GM12801 (cell line): ENCODE measurements around the gene POLR3GL.

ENCODE experiments used
- TF ChIP-seq, protein P1 (sequence below): IDR thresholded peaks from one replicate; pipeline ENCODE4 v1.5.1; 2011; ENCODE audit warnings: control low read depth; ENCODE audit not compliant: insufficient read length; ENCODE audit errors: extremely low read depth

The POLR3GL gene

DNA sequence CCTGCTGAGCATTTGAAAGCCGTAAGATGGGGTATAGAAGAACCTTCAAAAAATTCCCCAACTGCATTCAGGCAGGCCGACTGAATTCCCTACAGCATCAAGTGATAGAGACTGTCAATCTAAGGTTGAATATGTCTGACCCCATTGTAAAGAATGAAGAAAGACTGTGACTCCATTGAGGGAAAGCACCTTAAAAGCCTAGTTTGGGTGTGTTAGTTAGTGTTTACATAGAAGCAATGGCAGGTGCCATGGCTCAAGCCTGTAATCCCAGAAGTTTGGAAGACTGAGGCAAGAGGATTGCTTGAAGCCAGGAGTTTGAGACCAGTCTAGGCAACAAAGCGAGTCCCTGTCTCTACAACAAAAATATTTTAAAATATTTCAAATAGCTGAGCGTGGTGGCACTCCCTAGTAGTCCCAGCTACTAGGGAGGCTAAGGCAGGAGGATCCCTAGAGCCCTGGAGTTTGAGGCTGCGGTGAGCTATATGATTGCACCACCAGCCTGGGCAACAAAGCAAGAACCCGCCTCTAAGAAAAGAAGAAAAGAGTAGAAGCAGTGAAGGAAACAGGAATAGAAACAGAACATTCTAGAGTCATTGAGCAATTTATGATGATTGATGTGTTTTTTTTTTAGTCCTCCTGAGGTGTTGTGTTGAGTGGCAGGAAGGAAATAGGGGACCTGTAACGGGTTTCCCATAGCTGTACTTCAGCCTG lies 15.4 kb downstream of the POLR3GL start:
- TF ChIP-seq, protein P1, sequence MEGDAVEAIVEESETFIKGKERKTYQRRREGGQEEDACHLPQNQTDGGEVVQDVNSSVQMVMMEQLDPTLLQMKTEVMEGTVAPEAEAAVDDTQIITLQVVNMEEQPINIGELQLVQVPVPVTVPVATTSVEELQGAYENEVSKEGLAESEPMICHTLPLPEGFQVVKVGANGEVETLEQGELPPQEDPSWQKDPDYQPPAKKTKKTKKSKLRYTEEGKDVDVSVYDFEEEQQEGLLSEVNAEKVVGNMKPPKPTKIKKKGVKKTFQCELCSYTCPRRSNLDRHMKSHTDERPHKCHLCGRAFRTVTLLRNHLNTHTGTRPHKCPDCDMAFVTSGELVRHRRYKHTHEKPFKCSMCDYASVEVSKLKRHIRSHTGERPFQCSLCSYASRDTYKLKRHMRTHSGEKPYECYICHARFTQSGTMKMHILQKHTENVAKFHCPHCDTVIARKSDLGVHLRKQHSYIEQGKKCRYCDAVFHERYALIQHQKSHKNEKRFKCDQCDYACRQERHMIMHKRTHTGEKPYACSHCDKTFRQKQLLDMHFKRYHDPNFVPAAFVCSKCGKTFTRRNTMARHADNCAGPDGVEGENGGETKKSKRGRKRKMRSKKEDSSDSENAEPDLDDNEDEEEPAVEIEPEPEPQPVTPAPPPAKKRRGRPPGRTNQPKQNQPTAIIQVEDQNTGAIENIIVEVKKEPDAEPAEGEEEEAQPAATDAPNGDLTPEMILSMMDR, result no peak

DNA sequence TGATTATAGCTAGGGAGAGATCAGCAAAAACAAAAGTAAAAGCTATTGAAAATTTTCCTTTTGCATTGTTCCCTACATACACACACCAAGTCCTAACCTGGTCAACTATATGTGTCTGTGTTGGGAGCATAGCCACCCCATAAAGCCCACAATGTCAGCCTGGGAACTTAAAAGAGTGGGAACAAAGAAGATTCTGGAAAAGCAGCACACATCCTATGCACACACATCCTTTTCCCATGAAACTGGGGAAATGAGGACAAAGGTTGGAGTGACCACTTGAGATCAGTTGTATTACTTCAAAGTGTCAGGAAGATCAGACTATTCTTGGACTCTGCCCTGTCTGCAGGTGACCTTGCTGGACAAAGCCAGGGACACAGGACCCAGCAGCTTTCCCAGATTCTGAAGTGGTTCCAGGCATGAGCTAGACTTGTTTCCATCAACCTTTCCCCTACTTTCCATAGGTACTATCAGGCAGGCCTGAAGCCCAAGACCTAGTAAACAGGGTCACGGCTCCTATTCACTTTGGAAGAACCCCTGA lies 16.0 kb downstream of the POLR3GL start:
- TF ChIP-seq, protein P1, result no peak

DNA sequence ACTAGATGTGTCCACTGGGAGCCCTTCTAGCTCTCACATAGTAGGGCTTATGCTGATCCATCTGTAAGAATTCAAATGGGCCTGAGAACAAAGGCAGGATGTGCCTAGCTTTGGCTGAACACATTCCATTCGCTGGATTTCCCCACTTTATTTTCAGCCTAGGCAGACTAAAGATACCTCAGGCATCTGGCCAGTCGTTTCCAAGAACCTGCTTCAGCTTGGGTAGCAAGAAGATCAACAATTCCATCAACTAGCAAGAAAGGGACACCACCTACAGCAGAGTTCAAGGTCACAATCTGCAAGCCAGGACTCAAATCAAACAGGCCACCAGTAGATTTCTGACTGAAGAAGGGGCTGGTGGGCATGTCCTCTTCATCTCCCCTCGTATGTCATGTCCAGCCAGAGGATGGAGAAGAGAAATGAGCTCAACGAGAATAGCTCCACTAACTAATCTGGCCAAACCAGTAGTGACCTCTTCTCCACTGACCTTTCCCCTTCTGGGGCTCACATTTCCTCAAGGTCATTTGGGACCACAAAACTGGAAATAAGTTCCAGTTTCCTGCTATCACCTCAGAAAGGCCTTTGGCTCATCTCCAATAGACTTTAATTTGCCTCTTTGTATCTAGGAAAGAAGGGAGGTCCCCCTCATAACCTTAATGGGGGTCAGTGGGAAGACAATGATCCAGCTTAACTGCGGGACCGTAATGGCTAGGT lies 17.7 kb downstream of the POLR3GL start:
- TF ChIP-seq, protein P1, result no peak

DNA sequence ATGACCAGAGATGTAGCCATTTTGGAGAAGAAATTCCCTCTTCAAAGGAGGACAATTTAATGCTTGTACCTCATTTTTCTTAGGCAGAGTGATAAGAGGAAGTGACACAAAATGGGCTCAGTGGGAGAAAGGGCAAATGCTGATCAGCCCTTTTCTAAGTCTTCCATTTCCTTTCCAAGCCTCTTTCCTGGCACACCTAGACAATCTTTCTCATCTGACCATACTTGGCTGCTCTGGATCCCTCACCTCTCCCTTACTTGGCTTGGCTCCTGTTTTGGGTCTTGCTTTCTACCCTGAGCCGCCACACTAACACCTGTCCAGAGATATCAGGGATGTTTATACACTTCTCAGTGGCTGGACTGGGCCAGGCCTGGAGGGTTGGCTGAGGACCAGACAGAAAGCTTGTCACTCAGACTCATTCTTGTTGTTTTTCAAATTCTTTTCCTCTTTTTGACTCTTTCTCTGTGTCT lies 18.8 kb downstream of the POLR3GL start:
- TF ChIP-seq, protein P1, result no peak

DNA sequence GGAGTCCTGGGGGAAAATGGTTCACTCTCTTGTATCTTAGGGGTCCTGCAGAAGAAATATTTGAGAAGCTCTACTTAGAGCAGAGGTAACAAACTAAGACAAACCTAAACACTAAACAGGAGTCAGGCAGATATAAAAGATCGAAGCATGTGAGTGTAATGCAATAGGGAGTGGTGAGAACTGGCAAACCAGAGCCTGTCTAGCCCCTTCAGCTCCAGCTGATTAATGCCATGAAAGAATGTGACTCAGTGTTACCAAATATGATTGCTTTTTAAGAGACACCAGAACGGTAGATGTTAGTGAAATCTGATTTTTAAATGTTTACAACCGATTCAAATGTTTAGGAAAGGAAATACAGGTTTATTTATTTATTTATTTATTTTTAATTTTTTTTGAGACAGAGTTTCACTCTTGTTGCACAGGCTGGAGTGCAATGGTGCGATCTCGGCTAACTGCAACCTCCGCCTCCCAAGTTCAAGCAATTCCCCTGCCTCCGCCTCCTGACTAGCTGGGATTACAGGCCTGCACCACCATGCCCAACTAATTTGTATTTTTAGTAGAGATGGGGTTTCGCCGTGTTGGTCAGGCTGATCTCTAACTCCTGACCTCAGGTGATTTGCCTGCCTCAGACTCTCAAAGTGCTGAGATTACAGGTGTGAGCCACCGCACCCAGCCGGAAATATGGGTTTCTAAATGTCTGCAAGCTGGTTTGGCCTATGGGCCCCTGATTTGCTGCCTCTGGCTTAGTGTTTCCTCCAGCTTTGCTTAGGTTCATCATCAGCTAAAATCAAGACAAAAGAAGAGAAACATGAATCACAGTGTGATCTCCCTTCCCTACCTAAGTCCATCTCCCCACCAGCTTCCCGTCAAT lies 19.7 kb downstream of the POLR3GL start:
- TF ChIP-seq, protein P1, result no peak

DNA sequence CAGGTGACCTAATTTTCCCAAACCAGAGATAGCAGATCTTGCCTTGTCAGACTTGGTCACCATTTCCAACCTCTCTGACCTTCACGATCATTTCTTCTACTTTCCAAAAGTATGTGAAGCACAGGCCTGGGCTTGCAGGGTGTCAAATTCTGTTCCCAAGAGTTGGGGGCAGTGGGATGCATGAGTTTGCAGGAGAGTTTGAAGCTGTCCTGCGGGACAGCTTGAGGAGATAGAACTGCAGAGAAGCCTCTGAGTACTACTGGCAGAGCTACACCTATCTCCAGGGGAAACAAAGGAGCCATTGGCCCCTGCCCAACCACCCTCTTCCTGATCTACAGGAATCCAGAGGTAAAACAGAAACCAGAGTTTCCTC lies 20.6 kb downstream of the POLR3GL start:
- TF ChIP-seq, protein P1, result no peak
